ENCODE measurements around the gene ALPK3.

DNA sequence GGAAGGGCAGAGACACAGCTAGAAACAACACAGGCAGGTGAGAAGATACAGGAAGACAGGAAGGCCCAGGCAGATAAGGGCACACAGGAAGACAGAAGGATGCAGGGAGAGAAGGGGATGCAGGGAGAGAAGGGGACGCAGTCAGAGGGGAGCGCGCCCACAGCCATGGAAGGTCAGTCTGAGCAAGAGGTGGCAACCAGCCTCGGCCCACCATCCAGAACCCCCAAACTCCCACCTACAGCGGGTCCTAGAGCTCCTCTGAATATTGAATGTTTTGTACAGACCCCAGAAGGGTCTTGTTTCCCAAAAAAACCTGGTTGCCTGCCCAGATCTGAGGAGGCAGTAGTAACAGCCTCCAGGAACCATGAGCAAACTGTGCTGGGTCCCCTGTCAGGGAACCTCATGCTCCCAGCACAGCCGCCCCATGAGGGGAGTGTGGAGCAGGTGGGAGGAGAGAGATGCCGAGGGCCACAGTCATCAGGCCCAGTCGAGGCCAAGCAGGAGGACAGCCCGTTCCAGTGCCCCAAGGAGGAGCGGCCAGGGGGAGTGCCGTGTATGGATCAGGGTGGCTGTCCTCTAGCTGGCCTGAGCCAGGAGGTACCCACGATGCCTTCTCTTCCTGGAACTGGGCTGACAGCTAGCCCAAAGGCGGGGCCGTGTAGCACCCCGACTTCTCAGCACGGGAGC is 39.7 kb downstream of the ALPK3 start:
- TF ChIP-seq CTCF (optimal IDR thresholded peaks at IDR 0.05 in 1 of 3, IDR thresholded peaks at IDR 0.05 in 1 of 3, conservative IDR thresholded peaks at IDR 0.05 in 1 of 3; ENCODE audit: extremely low read depth in 1 of 3, insufficient read depth in 2 of 3, low read length in 3 of 3) (no peak), EZH2 (IDR thresholded peaks at IDR 0.05; ENCODE audit: low read length) (no peak)
